ENCODE results near the gene HIBCH.
A peak's percentile ranks its signal among the peaks of the same experiment; 100 is the strongest.
"Not testable (repeated sequence)": the region's sequence is repeated elsewhere in the genome, so short reads cannot be mapped to it uniquely, and the experiment has no call there.

HIBCH gene

DNA sequence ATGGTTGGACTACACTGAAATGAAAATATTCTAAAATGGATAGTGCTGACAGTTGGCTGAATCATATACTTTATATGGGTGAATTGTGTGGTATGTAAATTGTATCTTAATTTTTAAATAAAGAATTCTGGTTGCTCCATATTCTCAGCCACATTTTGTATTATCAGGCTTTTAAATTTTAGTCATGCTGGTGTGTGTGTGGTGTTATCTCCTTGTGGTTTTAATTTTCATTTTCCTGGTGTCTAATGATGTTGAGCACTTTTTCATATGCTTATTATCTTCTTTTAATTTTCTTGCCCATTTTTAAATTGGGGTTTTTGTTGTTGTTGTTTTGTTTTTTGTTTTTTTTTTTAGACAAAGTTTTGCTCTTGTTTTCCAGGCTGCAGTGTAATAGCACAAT is 3.8 kb upstream of the HIBCH start:
- no peak for DNase-seq (ENCODE audit: low read depth)
- TF ChIP-seq, protein P1, sequence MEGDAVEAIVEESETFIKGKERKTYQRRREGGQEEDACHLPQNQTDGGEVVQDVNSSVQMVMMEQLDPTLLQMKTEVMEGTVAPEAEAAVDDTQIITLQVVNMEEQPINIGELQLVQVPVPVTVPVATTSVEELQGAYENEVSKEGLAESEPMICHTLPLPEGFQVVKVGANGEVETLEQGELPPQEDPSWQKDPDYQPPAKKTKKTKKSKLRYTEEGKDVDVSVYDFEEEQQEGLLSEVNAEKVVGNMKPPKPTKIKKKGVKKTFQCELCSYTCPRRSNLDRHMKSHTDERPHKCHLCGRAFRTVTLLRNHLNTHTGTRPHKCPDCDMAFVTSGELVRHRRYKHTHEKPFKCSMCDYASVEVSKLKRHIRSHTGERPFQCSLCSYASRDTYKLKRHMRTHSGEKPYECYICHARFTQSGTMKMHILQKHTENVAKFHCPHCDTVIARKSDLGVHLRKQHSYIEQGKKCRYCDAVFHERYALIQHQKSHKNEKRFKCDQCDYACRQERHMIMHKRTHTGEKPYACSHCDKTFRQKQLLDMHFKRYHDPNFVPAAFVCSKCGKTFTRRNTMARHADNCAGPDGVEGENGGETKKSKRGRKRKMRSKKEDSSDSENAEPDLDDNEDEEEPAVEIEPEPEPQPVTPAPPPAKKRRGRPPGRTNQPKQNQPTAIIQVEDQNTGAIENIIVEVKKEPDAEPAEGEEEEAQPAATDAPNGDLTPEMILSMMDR (conservative IDR thresholded peaks at IDR 0.05; ENCODE audit: low read depth, low read length): no peak

GRCh38 chr2:190320696-190321095 is 1.1 kb upstream of the HIBCH start:
- no peak for DNase-seq (ENCODE audit: low read depth)
- H3K4me3 ChIP-seq (ENCODE audit: low read length): no peak overlapping the region

More for the DNA sequence above, 3.8 kb upstream of the HIBCH start:
- H3K4me3 ChIP-seq (ENCODE audit: low read length): no peak overlapping the region

GRCh38 chr2:190318931-190319554 is 583 bp downstream of the HIBCH start:
- DNase-seq (ENCODE audit: low read depth): no peak
- TF ChIP-seq, protein P1 (conservative IDR thresholded peaks at IDR 0.05; ENCODE audit: low read depth, low read length): no peak
- H3K4me3 ChIP-seq (ENCODE audit: low read length): peak overlapping the region; percentile 89

More at GRCh38 chr2:190320696-190321095, 1.1 kb upstream of the HIBCH start:
- TF ChIP-seq, protein P1 (conservative IDR thresholded peaks at IDR 0.05; ENCODE audit: low read depth, low read length): no peak

GRCh38 chr2:190318514-190318913 is 1.1 kb downstream of the HIBCH start:
- DNase-seq (ENCODE audit: low read depth): no peak
- TF ChIP-seq, protein P1 (conservative IDR thresholded peaks at IDR 0.05; ENCODE audit: low read depth, low read length): no peak
- peak overlapping the region; percentile 89 for H3K4me3 ChIP-seq (ENCODE audit: low read length)

DNA sequence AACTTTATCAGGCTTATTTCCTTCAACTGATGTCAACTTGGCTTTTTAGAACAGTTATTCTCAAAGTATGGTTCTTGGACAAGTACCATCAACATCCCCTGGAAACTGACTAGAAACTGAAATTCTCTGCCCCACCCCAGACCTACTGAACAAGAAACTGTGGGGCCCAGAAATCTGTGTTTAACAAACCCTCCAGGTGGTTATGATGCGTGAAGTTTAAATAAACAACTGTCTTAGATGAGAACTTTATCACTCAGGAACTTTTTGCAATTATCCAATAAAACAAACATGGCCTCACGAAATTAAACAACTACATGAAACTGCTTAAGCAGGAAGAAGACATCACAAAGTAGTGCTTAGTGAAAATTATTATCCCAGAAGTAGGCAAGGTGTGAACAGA is 4.4 kb downstream of the HIBCH start:
- no peak overlapping the region for H3K4me3 ChIP-seq (ENCODE audit: low read length)
- TF ChIP-seq, protein P1 (conservative IDR thresholded peaks at IDR 0.05; ENCODE audit: low read depth, low read length): no peak
- no peak for DNase-seq (ENCODE audit: low read depth)

GRCh38 chr2:190313880-190314279 is 5.7 kb downstream of the HIBCH start:
- DNase-seq (ENCODE audit: low read depth): no peak
- TF ChIP-seq, protein P1 (conservative IDR thresholded peaks at IDR 0.05; ENCODE audit: low read depth, low read length): no peak
- no peak overlapping the region for H3K4me3 ChIP-seq (ENCODE audit: low read length)

DNA sequence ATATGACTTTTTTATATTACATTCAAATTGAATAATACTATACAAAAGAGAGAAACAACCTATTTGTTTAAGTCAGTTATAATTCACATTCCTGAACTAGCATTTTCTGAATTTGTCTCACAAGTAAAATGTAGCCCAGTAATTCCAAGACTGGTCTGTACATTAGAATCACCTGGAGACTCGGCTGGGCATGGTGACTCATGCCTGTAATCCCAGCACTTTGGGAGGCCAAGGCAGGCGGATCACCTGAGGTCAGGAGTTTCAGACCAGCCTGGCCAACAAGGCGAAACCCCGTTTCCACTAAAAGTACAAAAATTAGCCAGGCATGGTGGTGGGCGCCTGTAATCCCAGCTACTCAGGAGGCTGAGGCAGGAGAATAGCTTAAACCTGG is 7.0 kb downstream of the HIBCH start:
- H3K4me3 ChIP-seq (ENCODE audit: low read length); DNase-seq (ENCODE audit: low read depth): not testable (repeated sequence)

All from retinal pigment epithelial cell (primary cell).